OCI-LY7 (cell line): ENCODE measurements around the gene CAPN5.
A peak's percentile ranks its signal among the peaks of the same experiment; 100 is the strongest.

Experiments used
- EZH2phosphoT487 ChIP-seq: fragments of 200-600 bp; sonication (generic); IDR thresholded peaks from 2 replicates; pipeline ENCODE4 v1.6.1; 2018; ENCODE audit warnings: low read depth, borderline replicate concordance, mild to moderate bottlenecking, mixed run types, antibody characterized with exemption, low read length, moderate library complexity, mixed read lengths
- TF ChIP-seq, protein P1 (sequence below): fragments of 200-600 bp; sonication (generic); conservative IDR thresholded peaks from 2 replicates; pipeline ENCODE4 v1.5.1; 2014; ENCODE audit warnings: mild to moderate bottlenecking, antibody characterized with exemption, low read length, moderate library complexity, mixed read lengths

- TF ChIP-seq, protein P1, sequence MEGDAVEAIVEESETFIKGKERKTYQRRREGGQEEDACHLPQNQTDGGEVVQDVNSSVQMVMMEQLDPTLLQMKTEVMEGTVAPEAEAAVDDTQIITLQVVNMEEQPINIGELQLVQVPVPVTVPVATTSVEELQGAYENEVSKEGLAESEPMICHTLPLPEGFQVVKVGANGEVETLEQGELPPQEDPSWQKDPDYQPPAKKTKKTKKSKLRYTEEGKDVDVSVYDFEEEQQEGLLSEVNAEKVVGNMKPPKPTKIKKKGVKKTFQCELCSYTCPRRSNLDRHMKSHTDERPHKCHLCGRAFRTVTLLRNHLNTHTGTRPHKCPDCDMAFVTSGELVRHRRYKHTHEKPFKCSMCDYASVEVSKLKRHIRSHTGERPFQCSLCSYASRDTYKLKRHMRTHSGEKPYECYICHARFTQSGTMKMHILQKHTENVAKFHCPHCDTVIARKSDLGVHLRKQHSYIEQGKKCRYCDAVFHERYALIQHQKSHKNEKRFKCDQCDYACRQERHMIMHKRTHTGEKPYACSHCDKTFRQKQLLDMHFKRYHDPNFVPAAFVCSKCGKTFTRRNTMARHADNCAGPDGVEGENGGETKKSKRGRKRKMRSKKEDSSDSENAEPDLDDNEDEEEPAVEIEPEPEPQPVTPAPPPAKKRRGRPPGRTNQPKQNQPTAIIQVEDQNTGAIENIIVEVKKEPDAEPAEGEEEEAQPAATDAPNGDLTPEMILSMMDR: peak; percentile 87
- TF ChIP-seq EZH2phosphoT487: no peak
These were observed 20.7 kb upstream of the CAPN5 start for GRCh38 chr11:77046060-77046501.
